CD4-positive, alpha-beta T cell treated with Interleukin-15 for 4 hours (primary cell): ENCODE measurements around the gene FUT4.
A peak's percentile ranks its signal among the peaks of the same experiment; 100 is the strongest.
"Not testable (repeated sequence)": the region's sequence is repeated elsewhere in the genome, so short reads cannot be mapped to it uniquely, and the experiment has no call there.

Experiments used
- DNase-seq: peaks from one replicate; pipeline ENCODE4 v3.0.0-alpha.2; 2020; ENCODE audit warnings: low spot score

FUT4 gene, protein sequence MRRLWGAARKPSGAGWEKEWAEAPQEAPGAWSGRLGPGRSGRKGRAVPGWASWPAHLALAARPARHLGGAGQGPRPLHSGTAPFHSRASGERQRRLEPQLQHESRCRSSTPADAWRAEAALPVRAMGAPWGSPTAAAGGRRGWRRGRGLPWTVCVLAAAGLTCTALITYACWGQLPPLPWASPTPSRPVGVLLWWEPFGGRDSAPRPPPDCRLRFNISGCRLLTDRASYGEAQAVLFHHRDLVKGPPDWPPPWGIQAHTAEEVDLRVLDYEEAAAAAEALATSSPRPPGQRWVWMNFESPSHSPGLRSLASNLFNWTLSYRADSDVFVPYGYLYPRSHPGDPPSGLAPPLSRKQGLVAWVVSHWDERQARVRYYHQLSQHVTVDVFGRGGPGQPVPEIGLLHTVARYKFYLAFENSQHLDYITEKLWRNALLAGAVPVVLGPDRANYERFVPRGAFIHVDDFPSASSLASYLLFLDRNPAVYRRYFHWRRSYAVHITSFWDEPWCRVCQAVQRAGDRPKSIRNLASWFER

DNA sequence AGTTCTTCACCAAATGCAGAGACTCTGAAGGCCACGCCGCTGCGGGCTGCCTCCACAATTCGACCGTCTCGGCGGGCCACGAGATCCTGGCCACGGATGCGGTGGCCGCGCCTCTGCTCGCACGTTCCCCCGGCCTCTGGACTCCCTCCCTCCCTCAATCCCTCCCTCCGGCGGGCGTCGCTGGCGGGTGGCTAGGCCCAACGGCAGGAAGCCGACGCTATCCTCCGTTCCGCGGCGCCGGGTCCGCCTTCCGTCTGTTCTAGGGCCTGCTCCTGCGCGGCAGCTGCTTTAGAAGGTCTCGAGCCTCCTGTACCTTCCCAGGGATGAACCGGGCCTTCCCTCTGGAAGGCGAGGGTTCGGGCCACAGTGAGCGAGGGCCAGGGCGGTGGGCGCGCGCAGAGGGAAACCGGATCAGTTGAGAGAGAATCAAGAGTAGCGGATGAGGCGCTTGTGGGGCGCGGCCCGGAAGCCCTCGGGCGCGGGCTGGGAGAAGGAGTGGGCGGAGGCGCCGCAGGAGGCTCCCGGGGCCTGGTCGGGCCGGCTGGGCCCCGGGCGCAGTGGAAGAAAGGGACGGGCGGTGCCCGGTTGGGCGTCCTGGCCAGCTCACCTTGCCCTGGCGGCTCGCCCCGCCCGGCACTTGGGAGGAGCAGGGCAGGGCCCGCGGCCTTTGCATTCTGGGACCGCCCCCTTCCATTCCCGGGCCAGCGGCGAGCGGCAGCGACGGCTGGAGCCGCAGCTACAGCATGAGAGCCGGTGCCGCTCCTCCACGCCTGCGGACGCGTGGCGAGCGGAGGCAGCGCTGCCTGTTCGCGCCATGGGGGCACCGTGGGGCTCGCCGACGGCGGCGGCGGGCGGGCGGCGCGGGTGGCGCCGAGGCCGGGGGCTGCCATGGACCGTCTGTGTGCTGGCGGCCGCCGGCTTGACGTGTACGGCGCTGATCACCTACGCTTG, at the start of gene FUT4:
FUT4 (plus strand) TSS at position 227 of the 951 bp plus-strand sequence; CDS start at position 440, 213 bp downstream.
- peak; percentile 68 for DNase-seq

DNA sequence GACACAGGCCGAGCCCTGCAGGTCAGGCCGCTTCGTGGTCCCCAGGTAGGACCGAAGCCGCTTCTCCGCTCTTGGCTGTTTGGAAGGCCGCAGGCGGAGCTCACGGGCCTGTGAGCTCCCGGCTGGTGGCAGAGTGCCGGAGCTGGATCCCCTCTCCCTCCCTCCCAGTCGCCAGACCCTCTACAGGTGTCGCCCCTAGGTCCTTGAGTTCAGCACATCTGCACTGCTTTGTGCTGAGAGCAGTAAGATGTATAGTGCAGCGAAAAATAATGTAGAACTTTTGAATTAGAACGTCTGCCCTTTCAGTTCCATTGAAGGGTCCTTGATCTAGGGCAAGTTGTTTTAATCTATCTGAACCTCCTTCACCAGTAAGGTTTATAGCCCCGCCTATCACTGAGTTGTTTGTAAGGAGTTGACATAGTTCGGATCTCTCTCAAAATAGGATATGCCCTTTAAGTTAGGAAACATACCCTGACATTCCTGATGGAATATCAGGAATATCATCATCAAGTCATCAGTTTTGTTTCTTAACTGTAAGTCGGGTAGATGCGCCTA, 49.5 kb upstream of the FUT4 start:
- DNase-seq, result no peak

DNA sequence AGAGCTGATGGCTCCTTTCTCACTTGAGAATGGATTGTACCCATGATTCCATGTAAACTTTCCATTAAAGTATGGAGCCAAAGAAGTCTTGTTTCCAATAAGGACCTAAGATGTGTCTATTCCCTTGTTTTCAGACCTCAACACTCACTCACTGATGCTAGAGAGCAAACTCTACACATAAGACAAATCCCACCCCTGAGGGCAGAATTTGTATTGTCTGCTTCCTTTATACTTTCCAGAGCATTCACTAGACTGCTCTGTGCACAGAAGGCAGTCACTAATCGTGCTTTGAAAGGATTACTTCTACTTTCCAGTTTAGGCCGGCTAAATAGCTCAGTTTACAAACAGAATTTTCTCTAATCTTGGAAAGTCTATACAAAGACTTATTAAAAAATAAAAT, 43.5 kb upstream of the FUT4 start:
- DNase-seq, result no peak

DNA sequence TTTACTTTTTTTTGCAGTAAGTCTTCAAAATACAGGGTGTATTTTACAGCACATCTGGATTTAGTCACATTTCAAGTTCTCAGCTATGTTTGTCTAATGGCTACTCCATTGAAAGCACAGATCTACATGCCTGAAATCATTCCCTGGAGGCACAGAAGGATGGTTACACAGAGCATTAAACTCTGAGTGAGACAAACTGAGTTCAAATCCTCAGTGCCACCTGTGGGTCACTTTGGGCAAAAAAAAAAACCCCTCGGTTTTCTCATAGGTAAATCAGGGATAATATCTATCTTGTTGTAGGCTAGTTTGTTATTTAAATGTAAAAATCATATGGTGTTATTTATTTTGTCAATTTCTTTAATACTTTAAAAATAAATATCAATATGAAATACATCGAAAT, 42.2 kb upstream of the FUT4 start:
- no peak for DNase-seq

DNA sequence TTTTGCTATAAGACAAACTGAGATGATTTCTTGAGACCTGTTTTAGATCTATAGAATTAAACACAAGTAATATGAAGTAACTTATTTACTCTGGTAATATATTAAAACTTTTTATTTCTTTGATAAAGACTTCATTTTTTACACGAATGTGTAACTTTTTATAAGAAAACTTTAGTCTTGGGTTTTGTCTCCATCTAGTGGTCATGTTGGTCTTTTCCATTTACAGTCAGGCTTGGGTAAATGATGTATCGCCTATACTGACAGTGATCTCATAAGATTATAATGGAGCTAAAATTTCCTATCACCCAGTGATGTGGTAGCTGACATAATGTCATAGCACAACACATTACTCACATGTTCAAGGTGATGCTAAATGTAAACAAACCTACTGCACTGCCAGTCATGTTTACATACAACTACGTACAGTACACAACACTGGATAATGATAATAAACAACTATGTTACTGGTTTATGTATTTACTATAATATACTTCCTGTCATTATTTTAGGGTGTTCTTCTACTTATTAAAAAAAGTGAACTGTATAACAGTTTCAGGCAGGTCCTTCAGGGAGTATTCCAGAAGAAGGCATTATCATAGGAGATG, 38.9 kb upstream of the FUT4 start:
- DNase-seq, result peak; percentile 63

DNA sequence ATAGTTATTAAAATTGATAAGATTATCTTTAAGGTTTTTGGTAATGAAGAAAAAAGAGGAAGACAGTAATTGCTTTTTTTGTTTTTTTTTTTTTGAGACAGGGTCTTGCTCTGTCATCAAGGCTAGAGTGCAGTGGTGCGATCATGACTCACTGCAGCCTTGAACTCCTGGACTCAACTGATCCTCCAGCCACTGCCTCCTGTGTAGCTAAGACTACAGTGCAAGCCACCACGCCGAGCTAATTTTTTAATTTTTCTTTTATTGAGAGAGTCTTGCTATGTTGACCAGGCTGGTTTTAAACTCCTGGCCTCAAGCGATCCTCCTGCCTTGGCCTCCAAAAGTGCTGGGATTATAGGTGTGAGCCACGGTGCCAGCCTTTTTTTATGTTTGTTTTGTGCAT, 37.2 kb upstream of the FUT4 start:
- not testable (repeated sequence) for DNase-seq

DNA sequence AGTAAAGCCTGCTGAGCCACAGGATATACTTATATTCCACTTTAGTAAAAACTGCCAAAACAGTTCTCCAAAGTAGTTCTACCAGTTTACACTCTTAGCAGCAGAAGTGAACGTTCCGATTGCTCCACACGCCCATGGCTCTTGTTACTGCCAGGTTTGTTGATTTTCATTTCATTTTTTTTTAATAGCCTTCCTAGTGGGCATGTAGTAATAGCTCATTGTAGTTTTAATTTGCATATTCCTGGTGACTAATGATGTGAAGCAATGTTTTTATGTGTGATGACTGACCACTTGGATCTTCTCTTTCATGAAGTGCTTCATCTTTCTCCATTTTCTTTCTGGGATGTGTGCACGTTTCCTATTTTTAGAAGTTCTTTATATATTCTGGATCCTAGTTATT, 36.2 kb upstream of the FUT4 start:
- no peak for DNase-seq

DNA sequence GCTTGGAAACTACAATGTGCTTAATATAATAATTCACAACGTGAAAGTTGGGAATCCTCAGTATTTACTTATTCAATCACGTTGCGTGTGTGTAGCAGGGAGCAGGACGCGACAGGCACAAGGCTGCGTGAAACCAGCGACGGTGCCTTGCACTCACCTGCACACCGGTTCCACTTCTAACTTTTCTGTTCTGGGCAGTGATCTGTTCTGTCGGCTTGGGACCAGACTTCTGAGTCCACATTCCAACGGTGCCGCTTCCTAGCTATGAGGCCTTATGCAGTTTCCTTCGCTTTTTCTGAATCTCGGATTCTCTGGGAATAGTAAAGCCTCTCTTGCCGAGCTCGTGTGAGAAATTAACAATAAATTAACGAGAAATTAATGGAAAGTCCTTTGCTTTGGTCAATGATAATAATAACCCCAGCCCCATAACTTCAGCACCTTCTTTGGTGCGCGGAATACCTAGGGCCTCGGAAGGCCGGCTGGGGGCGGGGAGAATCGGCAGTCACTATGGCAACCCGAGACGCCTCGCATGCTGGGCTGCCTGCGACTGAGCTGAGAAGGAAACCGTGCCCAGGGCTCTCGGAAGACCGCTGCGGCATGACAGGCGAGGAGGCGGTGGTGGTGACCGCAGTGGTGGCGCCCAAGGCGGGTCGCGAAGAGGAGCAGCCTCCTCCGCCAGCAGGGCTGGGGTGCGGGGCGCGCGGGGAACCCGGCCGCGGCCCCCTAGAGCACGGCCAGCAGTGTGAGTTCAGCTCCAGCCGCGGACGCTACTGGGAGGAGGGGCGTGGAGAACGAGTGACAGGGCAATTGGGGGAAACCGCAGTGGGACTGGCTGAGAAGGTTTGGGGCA, 31.6 kb upstream of the FUT4 start, which contains the start of gene C11orf97:
C11orf97 (plus strand) TSS at position 530 of the 850 bp plus-strand sequence; CDS start at position 598, 68 bp downstream.
- peak; percentile 53 for DNase-seq

DNA sequence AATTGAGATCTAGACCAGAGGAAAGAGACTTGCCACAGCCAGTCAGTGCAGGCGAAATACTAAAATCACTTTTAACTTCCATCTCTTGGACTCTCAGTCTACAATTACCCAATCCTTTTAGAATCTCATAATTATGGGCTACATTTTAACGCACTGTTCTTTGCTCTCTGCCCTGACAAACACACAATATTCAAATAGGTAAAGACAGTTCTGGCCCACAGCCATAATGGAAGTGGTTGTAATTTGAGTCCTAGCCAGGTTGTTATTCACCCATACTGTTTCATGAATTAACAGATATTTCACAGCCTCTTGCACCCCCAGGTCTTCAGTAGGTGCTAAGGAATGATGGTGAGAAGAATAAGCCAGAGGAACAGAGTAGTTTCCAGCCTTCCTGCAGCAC, 30.6 kb upstream of the FUT4 start:
- DNase-seq, result no peak

DNA sequence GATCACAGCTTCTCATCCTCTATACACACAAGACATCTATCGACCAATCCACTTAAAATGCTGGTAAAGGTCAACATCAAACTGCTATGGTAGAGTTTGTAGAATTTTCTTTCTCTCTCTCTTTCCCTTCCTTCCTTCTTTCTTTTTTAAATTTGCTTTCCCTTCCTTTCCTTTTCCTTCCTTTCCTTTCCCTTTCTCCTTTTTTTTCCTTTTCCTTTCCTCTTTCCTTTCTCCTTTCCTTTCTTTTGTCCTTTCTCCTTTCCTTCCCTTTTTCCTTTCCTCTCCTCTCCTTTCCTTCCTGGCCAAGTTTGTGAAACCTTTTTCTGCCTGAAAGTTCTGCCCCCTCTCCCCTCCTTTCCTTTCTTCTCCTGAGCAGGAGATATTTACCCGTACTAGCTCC, 28.3 kb upstream of the FUT4 start:
- DNase-seq, result no peak

DNA sequence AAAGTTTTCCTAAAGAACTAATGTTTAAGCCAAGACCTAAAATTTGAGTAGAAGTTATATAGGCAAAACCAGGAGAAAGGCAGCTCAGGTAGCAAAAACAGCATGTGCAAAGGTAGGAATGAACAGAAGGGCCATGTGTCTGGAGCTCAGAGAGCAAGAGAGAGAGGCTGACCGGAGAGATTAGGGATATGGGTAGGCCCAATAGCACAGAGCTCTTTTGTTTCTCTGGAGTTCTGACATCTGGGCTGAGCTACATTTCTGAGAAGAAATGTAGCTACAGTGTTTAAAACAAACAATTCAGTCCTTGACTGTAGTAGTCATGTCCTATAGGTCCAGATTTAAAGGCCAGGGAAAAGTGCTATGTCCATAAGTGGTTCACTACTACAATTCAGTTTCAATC, 27.0 kb upstream of the FUT4 start:
- DNase-seq, result no peak

DNA sequence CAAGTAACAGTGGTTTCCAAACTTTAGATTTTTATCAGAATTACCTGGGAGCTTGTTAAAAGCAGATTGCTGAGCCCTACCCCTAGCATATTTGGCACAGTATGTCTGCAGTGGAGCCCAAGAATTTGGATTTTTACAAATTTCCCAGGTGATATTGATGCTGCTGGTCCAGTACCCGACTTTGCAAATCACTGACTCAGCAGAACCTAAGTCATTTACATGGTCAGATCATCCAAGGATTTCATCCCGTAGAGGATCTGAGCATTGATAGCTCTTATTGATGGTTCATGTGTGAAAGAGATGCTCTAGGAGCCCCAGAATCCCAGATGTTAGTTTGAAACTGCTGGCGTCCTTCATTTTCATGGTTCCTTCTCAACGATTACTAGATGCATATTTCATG, 25.4 kb upstream of the FUT4 start:
- DNase-seq, result no peak

DNA sequence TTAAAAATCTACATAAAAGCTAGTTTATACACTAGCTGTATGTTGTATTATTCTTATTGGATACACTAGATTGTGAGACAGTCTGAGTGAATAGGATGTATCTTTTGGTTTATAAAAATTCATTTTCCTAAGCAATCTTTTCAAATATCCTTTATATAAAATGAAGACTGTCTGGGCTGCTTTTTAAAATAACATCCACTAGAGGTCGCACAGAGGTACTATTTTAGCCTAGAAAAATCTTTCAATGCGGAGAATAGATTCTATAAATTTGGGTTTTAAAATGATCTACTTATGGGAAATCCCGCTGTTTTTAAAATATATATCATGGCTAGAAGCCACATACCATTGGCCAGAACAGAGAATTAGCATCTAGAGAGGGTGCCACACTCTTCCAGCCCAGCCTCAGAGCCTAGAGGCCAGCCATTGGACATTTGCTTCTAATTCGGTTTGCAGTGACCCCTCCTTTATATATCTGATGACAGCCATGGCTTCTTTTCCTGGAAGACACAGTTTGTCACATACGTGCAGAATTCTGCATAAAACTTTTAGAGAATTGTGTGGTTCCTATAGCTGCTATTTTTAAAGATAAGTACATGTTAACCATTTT, 24.1 kb upstream of the FUT4 start:
- peak; percentile 46 for DNase-seq

DNA sequence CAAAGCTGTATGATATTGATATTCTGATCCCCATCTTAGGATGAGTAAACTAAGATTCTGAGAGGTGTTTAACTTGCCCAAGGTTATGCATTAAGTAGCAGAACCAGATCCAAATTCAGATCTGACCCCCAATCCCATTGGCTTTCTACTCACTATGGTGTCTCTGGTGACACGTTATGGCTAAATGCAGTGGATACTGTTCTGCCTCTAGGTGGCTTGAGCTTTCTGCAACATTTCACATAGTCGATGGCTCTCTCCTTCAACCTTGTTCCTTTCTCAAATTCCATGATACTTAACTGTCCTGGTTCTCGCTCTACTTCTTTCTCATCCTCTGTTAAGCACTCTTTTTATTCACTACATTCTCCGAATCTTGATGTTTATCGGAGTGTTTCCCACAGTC, 22.0 kb upstream of the FUT4 start:
- no peak for DNase-seq

DNA sequence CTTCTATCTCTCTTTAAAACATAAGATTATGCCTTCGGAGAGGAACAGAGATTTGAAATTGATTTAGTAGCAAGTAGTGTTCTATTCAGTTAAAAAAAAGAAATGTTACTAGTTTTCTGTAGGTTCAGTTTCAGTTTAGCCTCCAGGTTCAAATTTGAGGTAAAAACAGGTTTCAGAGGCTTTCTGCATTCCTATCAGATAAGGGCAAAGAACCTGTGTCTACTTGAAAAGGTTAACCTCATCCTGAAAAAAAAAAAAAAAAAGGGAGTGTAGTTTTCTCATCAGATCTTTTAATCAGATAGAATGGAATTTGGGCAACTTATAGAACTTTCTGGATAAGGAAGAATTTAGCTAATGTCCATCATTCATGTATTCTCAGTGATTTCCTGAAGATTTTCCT, 19.4 kb upstream of the FUT4 start:
- no peak for DNase-seq

DNA sequence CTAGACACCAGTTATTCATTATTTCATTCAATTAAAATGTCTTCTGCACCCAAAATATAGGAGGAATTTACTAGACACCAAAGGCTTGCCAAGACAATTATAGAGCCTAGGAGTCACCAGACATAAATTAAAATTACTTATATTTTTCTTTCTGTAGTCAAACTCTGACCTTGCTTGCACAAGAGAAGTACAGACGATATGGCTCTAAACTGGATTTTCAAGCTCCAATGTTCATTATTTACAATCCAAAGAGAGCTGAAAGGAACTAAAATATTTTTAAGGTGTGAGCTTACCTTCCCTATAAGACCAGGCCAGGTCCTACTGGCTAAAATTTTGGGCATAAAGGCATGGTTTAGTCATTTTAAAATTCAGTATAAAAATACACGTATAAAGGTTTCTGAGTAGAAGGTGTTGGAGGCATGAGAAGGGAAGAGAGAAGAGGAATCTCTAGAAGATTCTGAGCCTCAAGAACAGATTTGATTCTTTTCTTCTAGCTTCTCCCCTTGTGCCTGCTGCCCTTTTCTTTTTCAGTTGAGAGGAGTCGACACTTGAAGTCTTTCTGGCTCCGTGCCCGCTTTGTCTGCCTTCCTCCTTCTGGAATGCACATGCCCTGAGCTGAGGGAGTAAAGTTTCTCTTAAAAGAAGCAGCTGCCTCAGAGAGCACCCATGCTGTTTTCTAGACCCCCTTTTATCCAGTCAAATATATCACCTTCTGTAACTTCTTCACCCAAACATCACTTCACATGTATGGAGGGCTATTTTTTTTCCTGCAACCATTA, 18.0 kb upstream of the FUT4 start:
- DNase-seq, result no peak

DNA sequence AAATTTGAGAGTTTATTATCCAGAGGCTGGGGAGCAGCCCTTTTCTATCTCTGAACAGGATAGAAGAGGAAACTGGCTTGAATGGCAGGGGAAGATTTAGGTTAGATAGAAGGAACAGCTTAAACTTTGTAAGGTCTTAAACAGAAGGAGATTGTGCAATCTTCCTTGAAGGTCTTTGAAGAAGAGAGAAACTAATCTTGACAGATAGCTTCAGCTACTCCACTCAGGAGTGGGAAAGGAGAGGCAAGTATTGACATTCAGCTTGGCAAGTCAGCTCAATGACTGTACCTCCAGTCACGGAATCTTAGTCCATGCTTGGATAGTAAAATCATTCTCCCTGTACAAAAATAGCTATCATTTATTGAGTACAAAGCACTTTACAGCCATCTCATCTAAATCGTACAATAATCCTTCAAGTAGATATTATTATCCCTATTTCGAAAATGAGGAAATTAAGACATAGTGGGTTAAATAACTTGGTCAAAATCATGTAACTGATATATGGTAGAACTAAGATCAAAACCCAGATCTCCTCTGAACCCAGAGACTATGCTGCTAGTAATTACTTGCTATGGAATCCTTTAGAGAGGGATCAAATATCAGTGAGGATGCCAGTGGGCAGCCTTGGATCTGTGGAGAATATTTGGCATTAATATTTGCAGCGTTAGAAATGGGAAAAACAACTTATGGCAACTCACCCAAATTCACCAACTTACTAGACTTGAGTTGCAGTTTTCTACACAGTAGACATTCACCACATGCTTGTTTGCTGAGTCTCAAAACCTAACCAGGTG, 16.9 kb upstream of the FUT4 start:
- no peak for DNase-seq

DNA sequence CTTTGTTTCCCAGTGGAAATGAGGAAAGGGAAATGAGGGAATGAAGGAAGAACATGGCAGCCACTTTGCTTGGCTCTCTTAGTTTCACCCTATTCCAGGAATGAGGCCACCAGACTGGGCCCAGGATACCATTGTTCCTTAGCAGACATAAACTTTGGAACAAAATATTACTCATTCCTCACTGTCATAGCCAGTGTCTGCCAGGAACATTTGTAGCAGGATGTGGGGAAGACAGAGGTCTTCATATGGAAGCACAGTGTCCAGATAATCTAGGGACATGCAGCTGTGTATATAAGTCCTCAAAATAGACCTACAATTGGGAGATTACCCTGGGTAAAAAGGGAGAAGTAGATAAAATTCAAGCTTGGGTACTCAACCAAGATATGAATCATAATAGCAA, 15.2 kb upstream of the FUT4 start:
- no peak for DNase-seq

DNA sequence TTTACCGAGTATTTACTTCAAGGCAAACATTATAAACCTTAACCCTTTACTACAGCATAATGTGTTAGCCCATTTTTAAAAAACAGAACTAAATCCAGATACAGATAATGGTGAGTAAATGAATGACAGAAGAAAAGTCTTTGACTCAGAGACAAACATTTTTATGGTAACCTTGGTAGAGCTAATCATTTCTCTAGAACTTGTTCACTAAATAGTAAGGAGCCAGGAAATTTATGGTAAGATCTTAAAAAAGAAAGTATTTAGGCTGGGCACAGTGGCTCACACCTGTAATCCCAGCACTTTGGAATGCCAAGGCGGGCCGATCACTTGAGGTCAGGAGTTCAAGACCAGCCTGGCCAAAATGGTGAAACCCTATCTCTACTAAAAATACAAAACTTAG, 11.5 kb upstream of the FUT4 start:
- DNase-seq, result no peak
